K562 (cell line): ENCODE results near the gene GPR3. TPM values are rescaled to one million over a fixed set of nuclear protein-coding genes. Genes with fewer than 3 reads are reported as not detected.

Experiments used
- FOXJ2 ChIP-seq: fragments of 200-800 bp; sonication (Bioruptor generic); IDR thresholded peaks from 2 replicates; pipeline ENCODE4 v1.6.1; 2016; ENCODE audit warnings: missing genetic modification characterization, missing compliant biosample characterization
- GTF2E2 ChIP-seq: fragments of 200-800 bp; sonication (Bioruptor generic); IDR thresholded peaks from 2 replicates; pipeline ENCODE4 v1.6.1; 2016; ENCODE audit warnings: missing genetic modification characterization, missing compliant biosample characterization
- NONO ChIP-seq, 2 experiments: fragments of 200-400 bp in 1 of 2; fragments of 450-650 bp in 1 of 2; formaldehyde crosslinking in 1 of 2; IDR thresholded peaks; 2 replicates each; pipeline ENCODE4 v1.6.1; 2017; ENCODE audit warnings: low read depth in 2 of 2, mild to moderate bottlenecking in 2 of 2, moderate library complexity in 2 of 2, low read length in 1 of 2
- SP1 ChIP-seq: sonication (generic); formaldehyde crosslinking; IDR thresholded peaks from 2 replicates; pipeline ENCODE4 v1.8.1; 2022; ENCODE audit warnings: mild to moderate bottlenecking, missing genetic modification reagents
- UBTF ChIP-seq, 2 experiments: IDR thresholded peaks; 2 replicates each; pipeline ENCODE4 v1.6.1; 2012; ENCODE audit warnings: improper control_type of control experiment in 2 of 2, low read depth in 2 of 2, low read length in 2 of 2, borderline replicate concordance in 1 of 2
- YBX1 ChIP-seq: fragments of 450-650 bp; IDR thresholded peaks from 2 replicates; pipeline ENCODE4 v1.7.1; 2016; ENCODE audit warnings: mild to moderate bottlenecking
- ZNF143 ChIP-seq: sonication (generic); formaldehyde crosslinking; IDR thresholded peaks from 2 replicates; pipeline ENCODE4 v1.9.0; 2022; ENCODE audit warnings: mild to moderate bottlenecking, missing genetic modification reagents
- ZNF165 ChIP-seq: fragments of 250-450 bp; sonication (Bioruptor Pico); IDR thresholded peaks from 2 replicates; pipeline ENCODE4 v1.4.0; 2020; ENCODE audit warnings: borderline replicate concordance
- ZNF318 ChIP-seq, 2 experiments: fragments of 450-650 bp; IDR thresholded peaks; 2 replicates each; pipeline ENCODE4 v1.6.1; 2016; ENCODE audit warnings: mild to moderate bottlenecking in 2 of 2, borderline replicate concordance in 1 of 2, low read depth in 1 of 2, moderate library complexity in 1 of 2
- ZNF408 ChIP-seq: fragments of 250-450 bp; sonication (Bioruptor Pico); IDR thresholded peaks from 2 replicates; pipeline ENCODE4 v1.4.0; 2020; ENCODE audit warnings: low read depth, mild to moderate bottlenecking, moderate library complexity
- ZNF431 ChIP-seq: sonication (generic); formaldehyde crosslinking; IDR thresholded peaks from 2 replicates; pipeline ENCODE4 v1.8.0; 2022; ENCODE audit warnings: mild to moderate bottlenecking, missing genetic modification reagents
- polyA plus RNA-seq, 8 experiments: library from polyadenylated mRNA; depleted of rRNA in 4 of 8; stranded (reverse) in 5 of 8; unstranded in 3 of 8; fragments of >200 nt; fragmentation: Nextera tagmentation in 2 of 8; fragmentation: Illumina TruSeq in 1 of 8; extraction: Ambion mirVana in 2 of 8; extraction: Trizol in 1 of 8; gene quantifications; 2 replicates each; pipeline versions ENCODE4 v1.2.1 to v1.2.3, GENCODE V29; 2011 to 2014; ENCODE audit warnings: inconsistent platforms in 1 of 8, missing spikeins in 1 of 8
- total RNA-seq, 7 experiments: library from RNA; depleted of rRNA in 6 of 7; stranded (reverse); fragments of >200 nt in 6 of 7; fragmentation: Illumina TruSeq in 2 of 7; extraction: Trizol in 2 of 7; gene quantifications; 2 replicates each; pipeline versions ENCODE4 v1.2.1 to v1.2.3, GENCODE V29; 2011 to 2021; ENCODE audit warnings: low replicate concordance in 1 of 7

GPR3 gene
- total and polyA plus RNA-seq, 9 of the 15 experiments (the other 6 are each of a cell fraction or from before 2014, with no cell fraction given): 0.24 to 11.5 (median 3.7) TPM

GRCh38 chr1:27342778-27343638, 49.4 kb upstream of the GPR3 start (continued):
- TF ChIP-seq UBTF (IDR thresholded peaks at IDR 0.05; ENCODE audit: borderline replicate concordance in 1 of 2, low read depth in 2 of 2, low read length in 2 of 2) (0 out of 4 replicates have a peak, but pooled peaks of 1 of the 2 experiments have one; percentile 17), ZNF318 (IDR thresholded peaks at IDR 0.05; ENCODE audit: borderline replicate concordance in 1 of 2, low read depth in 1 of 2) (no peak), ZNF408 (CRISPR knock-in tag) (no peak), GTF2E2 (tag) (peak; percentile 63; the same call in 1 of the 2 replicates), ZNF165 (CRISPR knock-in tag) (0 out of 2 replicates have a peak, but pooled peaks have one; percentile 20), YBX1 (no peak), ZNF431 (CRISPR knock-in tag) (peak; percentile 57; the same call in 1 of the 2 replicates), ZNF143 (peak; percentile 37; the same call in 1 of the 2 replicates), NONO (IDR thresholded peaks at IDR 0.05; ENCODE audit: low read depth in 2 of 2, low read length in 1 of 2) (0 out of 4 replicates have a peak, but pooled peaks of 1 of the 2 experiments have one; percentile 7), SP1 (peak; percentile 55; the same call in 1 of the 2 replicates), FOXJ2 (no peak)
